Bone marrow (tissue), 2 donors: Measurements from ENCODE around the gene GOLIM4.
A peak's percentile ranks its signal among the peaks of the same experiment; 100 is the strongest.
"Not testable (repeated sequence)": the region's sequence is repeated elsewhere in the genome, so short reads cannot be mapped to it uniquely, and the experiment has no call there.

Experiments
- DNase-seq, 2 donors: peaks; one replicate each; lab custom pipeline; 2025; lab: John Stamatoyannopoulos, UW

Gene GOLIM4

DNA sequence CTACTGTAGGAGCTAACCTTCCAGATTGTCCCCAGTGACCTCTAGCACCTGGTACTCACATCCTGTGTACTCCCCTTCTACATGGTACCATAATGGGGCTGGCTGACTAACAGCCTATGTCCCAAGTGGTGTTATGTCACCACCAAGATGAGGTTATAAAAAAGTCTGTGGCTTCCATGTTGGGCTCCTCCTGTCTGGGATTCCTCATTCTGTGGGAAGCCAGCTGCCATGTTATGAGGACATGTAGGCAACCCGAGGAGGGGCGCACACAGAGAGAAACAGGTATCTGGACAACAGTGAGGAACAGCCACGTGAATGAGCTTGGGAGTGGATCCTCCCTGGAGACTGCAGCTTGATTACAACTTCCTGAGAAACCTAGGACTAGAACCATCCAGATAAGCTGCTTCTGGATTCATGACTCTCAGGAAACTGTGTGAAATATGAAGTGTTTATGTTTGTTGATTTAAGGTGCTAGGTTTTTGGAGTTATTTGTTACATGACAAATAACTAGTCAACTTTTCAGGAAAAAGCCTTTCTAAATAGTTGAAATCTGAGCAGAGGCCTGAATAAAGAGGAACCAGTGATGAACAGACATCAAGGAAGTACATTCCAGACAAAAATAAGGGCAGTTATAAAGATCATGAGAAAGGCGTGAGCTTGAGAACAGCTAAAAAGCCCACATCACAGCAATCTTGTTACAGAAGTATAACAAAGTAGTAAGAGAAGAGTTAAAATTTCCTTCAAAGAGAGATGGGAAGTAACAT is 21.7 kb downstream of the GOLIM4 start:
- DNase-seq, result peak in 1 of 2 donors; percentile 59

DNA sequence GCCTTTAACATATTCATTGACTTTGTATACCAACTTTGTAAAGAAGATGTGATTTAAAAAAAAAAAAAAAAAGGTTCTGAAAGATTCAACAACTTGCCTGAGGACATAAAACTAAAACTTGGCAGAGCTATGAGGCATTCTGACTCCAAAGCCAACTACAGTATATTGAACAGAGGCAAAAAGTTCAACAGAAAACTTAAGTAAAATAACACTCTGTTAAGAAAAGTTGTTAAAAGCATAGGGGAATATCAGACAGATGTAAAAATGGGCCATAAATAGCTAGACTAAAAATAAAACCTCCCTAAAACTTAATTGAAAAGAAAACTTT is 23.4 kb downstream of the GOLIM4 start:
- DNase-seq, result no peak

DNA sequence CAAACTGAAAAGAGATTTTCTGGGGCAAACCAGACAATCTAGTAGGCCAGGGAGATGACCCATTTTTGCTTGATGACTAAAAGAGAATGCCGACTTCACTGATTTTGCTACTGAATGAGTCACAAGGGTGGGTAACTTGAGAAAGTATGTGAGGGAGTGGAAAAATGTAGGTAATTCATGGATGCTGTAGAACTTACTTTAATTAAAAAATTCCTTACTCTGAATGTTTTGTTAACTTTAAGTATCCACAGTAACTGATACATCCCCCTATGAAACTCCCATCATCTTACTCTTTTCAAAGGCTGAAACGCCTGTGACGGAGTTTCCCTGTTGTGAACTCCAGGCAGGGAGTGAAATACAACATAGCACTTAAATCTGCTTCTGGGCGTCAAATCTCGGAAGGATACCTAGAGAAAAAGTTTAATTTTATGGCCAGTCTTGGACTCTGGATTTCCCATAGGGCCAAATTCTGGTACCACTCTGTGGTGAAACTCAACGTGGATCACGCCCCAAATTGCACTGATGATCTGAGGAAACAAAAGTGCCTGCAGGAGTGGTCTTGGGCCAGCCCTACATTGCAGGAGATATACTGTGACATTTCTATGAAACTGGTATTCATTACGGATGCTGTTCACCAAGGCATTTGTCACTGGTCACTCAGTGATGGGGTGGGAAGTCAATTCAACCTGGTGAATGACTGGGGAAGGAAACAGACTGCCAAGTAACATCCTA is 24.0 kb downstream of the GOLIM4 start:
- DNase-seq, result no peak

DNA sequence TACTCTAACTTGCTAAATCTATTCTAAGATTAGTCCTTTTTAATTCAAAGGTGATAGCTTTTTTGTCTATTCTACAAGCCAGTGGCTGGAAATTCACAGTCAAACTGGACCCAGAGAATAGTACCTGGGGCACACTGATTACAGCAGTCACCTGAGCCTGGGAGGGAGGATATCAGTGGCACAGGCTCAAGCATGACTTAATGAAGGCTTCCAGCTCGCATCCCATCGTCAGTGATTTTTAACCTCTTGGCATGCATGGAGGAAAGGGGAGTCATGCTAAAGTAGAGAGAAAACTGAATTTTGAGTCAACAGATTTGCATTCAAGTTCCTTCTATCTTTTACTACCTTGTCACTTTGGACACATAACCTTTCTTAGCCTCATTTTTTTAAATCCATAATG is 24.8 kb downstream of the GOLIM4 start:
- no peak for DNase-seq

DNA sequence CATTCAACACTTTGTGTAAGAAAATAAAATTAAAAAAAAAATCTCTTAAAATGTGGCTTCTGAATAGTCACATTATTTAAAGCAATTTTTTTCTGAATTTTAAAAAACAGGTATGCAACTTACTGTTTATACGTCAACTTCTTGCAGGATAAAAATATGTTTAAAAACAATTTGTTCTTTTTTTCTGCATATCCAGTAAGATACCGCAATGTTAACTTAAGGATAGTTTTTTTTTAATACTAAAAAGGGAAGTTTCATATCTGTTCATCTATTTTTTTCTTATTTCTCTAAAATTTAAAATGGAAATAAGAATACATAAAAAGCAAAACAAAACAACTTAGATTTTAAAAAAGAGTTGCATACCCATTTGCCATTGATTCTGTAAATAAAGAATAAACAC is 27.4 kb downstream of the GOLIM4 start:
- no peak for DNase-seq

DNA sequence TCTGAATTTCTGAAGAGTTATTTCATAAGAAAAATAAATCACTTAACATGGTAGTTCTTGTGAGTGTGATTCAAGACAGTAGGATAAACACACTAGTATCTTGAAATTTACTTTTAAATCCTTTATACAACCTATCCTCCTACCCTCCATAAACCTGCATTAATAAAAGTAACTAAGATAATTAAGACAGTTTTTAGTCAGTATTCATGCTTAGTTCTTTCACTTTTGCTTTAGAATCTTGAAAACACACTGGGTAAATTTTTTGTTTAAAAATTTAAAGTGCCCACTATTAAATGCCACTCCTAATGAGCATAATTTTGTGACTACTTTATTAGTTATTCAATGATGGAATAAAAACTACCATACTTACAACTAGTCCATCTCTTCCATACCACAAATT is 28.8 kb downstream of the GOLIM4 start:
- no peak for DNase-seq

DNA sequence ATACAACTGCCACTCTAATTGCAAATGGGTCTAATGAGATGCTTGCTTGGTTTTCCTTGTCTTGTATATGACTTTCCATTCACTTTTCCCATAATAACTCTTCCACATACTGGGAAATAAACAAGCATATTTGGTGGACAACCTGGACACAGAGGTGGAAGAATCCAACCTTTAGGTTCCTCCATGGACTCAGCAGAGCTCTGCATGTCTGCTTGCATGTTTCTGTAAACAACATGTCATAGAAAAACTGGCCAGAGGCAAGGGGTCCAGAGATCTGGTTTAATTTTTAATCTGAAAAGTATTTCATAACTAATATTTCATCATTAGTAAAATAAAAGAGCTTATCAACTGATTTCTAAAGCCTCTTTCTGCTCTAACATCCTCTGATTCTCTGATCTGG is 30.2 kb downstream of the GOLIM4 start:
- DNase-seq, result no peak

DNA sequence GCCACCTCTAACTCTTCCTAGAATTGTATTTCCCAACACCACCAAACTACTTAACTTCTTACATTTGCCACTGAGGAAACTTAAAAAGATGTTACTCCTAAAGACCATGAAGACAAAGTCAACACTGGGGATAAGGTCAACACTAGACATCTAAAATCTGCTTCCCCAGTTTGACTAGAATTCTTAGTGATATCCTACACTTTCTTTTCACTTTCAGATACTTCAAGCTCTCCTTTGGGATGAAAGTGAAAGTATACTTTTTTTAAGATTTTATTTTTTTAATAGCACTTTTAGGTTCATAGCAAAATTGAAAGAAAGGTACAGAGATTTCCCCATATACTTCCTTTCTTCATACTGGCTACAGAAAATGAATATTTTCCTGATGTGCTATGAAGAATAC is 32.6 kb downstream of the GOLIM4 start:
- no peak for DNase-seq

DNA sequence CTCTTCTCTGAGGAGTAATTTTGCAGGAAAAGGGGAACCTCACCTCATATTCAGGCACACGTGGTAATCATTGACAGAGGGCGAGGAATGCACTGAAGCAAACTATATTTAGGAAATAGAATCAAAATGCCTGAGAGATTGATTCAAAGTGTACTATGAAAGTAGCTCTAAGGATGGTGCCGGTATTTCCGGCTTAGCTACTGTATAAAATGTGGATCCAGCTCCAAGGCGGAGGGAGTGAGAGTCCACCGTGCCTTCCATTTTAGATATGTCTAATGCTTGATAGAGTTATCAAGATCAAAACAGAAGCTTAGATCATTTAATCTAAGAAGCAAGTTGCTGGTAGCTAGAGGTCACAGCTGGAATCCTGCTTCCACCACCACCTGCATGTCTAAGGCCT is 33.0 kb downstream of the GOLIM4 start:
- DNase-seq, result no peak

DNA sequence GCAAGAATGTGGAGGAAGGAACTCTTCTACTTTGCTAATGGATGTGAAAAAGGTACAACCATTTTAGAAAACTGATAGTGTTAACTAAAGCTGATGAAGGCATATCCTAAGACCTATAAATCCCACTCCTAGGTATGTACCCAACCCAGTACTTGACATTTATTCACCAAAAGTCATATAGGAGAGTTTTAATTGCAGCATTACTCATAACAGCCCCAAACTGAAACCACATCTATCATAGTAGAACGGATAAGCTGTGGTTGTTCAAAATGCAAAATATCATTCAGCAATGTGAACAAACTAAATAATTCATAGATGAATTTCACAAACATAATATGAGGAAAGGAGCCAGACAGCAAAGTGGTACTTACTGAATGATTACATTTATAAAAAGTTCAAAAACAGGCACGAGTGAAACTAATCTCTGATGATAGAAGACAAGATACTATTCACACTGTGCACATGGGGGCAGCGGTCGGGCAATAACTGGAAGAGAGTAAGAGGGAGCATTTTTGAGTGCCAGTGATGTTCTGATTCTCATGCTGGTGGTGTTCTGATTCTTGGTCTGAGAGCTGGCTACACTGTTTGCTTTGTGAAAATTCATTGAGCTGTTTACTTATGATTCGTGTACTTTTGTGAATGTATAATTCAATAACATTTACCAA is 34.3 kb downstream of the GOLIM4 start:
- no peak for DNase-seq

DNA sequence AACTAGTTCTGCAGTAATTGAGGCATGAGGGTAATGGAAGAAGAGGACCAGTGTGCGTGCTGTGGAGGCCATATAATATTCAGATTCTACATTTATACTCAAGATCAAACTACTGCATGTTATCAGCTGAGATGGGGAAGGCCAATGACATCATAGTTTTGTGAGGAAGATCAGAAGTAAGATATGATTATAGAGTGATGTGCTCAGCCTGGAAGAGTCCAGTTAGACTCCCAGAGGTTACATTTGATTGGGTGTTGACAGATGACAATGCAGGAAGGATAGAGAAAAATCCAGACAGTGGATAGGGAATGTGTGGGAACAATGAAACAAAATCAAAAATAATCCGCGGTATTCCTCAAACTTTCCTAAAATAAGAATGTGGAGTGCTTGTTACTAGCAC is 35.4 kb downstream of the GOLIM4 start:
- DNase-seq, result no peak

DNA sequence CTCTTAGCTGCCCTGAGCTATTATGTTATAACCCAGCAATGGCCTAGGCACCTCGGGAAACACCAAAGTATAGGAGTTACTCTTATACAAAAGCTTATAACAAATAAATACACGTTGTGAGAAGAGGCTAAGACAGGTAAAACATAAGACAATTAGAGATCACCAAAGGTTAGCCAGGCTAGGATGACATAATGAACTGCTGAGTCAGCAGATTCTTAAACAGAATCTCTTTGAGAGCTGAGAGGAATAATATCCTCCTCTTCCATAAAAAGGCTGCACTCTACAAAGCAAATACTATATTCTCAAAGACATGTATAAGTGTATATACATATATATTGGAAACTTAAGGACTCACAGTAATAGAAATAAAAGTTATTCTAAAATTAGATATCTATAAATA is 37.2 kb downstream of the GOLIM4 start:
- no peak for DNase-seq

DNA sequence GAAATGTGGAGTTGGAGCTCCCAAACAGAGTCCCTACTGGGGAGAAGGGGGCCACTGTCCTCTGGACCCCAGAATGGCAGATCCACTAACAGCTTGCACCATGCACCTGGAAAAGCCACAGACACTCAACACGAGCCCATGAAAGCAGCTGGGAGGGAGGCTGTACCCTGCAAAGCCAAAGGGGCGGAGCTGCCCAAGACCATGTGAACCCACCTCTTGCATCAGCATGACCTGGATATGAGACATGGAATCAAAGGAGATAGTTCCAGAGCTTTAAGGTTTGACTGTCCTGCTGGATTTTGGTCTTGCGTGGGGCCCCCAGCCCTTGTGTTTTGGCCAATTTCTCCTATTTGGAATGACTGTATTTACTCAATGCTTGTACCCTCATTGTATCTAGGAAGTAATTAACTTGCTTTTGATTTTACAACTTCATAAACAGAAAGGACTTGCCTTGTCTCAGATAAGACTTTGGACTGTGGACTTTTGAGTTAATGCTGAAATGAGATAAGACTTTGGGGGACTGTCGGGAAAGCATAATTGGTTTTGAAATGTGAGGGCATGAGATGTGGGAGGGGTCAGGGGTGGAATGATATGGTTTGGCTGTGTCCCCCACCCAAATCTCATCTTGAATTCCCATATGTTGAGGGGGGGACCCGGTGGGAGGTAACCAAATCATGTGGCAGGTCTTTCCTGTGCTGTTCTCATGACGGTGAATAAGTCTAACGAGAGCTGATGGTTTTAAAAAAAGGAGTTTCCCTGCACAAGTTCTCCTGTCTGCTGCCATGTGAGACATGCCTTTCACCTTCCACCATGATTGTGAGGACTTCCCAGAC is 39.1 kb downstream of the GOLIM4 start:
- not testable (repeated sequence) for DNase-seq

DNA sequence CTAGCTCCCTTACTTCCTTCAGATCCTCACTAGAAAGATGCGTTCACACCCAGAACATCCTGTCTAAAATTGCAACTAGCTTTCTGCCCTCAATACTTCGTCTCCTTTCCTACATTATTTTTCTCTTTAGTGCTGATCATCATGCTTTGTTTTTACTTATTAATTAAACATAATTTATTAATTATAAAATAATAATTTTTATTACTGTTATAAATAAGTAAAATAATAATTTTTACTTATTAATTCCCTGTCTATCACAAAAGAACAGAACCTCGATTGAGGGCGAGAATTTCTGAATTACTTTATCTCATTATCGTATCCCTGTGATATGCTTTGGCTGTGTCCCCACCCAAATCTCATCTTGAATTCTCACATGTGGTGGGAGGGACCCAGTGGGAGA is 41.3 kb downstream of the GOLIM4 start:
- DNase-seq, result no peak

DNA sequence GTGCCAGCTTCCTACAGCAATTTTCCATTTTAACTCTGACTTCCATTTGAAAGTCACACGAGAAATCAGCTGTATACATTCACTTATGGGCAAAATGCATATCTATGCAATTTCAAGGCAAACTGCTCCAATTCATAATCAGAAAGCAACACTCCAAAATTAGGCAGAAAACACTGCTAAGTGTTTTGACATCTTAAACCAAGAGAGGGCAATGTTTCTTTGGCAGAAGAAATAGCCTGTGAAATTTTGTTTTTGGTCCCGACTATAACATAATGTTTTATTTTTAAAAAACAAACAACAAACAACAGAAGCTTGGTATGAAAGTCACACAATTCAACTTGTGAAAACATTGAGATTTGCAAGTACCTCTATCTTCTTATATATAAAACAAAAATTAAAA is 42.6 kb downstream of the GOLIM4 start:
- DNase-seq, result no peak

DNA sequence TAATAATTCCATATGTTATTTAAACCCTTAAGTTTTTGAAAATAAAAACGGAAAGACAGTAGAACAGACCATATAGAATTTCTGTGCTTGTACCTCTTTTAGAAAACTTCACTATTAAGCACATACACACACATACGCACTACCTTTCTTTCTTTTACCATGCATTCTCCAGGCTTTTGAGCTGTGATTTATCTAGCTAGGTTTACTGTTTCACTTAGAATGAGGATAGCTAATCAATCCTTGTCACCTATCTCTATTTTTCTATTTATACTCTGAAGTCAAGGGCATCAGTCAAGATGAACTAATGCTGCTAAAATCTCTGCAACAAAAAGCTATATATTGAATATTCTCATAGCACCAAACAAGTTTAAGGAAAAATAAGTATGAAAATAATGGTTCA is 43.2 kb downstream of the GOLIM4 start:
- DNase-seq, result no peak

DNA sequence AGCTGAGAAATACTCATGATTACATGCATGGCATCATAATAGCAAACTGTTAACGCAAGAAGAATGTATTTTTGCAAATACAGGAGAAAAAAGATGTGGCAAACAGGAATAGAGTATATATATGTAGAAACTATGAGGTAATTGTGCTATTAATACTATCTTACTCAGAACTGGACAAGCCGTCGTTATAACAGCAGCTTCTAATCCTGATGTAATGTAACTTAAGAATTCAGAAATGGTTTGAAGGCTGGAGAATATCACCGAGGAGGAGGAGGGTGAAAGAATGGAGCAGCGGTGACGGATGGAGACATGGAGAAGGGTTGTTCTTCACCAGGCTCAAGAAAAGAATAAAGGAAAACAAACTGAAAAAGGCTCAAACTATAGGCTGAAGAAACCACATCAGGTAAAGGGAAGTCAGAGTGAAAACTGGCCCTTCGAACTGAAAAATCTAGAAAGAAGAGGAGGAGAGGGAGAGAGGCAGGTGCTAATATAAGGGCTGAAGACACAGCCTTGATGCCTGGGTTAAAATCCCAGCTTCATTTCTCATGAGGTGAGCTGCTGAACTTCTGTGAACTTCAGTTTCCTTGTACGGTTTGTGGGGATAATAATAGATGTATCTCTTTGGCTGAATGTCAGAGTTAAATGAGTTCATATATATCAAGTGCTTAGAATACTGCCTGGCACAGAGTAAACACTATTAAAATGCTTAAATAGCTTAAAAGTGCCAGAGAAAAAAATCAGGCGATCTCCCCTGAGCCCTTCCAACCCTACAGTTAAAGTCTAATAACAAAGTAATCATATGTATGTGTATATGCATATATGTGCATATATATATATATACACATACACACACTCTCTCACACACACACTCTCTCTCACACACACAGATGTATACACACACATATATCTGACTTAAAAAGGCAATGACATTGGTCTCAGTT is 43.9 kb downstream of the GOLIM4 start:
- DNase-seq, result no peak

DNA sequence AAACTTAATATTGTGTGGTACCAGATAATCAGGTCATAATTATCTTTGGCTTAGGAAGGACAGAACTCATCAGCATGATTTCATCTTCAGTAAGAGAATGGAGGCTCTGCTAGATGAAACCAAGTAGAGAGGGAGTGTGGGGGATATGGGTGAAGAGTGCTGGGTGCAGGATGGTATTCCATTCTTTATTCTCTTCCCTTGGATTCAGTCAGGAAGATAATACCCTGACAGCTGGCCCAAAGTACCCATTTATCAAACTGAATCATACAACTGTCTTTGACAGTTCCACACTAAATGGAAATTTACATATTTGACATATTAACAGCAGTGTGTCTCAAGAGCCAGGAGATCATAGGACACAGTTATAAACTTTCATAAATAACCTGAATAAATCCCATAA is 44.7 kb downstream of the GOLIM4 start:
- no peak for DNase-seq

DNA sequence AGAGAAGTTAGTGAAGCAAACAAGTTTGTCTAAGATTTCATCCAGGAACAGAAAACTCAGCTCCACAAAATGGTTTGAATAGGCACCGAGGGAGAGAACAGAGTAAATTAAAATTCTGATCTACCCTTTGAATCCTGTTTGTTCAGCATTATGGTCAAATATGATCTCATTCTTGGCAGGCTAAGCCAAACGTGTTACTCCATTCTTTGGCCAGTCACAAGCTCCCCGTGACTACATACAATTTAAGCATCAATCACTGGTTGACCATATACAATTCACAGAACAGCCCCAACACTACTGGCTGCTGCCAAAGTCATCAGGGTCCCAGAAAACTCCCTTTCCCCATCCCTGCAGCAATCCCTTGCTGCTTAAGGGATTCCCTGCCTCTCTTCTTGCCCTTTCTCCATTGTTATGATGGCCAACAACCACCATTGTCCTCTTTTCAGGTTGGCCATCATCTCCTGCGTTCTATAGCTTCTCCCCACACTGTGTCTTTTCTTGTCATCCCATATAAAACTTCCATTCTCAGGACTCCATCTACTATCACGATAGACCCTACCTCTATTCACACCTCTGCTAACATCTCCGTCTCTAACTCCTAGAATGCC is 46.3 kb downstream of the GOLIM4 start:
- no peak for DNase-seq

DNA sequence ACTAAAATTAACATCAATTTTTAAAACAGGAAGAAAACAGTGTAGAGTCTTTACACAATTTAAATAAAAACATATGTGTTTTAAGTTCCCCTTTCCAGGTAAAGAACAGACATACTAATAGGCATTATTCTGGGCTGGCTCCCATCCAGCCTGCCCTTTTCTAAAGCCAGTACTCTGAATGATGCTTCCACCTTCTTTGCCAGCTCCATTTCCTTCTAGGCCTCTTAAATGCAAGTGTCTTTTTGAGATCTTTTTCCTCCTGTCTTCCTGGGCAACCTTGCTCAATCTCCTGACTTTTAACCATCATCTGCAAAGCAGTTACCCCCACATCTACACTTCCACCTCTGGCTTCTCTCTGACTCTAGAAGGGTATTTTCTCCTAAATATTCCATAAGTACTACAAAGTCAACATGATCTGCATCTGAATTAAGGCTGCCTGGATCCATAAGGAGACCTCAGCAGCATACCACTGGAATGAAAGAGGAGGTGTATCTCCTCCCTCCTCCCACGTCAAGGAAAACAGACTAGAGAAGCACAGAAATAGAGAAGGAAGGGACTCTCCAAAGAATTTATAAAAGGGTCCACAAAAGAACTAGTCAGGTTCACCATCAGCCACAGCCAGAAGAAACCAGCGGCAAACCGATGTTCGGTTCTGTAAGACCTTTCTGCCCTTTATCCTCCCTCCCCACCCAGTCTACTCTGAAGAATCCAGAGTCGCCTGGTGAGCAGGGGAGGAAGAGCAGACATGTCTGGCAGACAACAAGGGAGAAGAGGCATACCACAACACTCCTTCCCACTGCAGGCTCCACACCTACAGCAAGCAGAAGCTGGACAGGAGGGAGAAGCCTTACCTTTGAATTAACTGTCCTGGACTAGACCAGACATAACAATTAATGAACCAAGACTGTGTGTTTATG is 47.1 kb downstream of the GOLIM4 start:
- DNase-seq, result no peak
